ENCODE data around the gene DUOXA1.

GRCh38 chr15:45094358-45094730 is 35.3 kb downstream of the DUOXA1 start:
- TF ChIP-seq CTCF (conservative IDR thresholded peaks at IDR 0.05; ENCODE audit: low read depth, low read length) = no peak
- TF ChIP-seq EZH2 (IDR thresholded peaks at IDR 0.05; ENCODE audit: low read length, unreplicated experiment) = no peak

All from PC-3 (cell line).